Natural killer cell (primary cell): ENCODE data around the gene CLSTN2. TPM values are rescaled to one million over a fixed set of nuclear protein-coding genes. Genes with fewer than 3 reads are reported as not detected.

Experiments used
- ATAC-seq, 3 donors: fragments of 150-1000 bp in 2 of 3; fragments of 200-7000 bp in 1 of 3; cut with Tn5 transposase; 1 replicate in 1 of 3; 2 replicates in 2 of 3; pipeline ENCODE4 v1.10.0; 2021; ENCODE audit warnings: mild to moderate bottlenecking in 2 of 3, moderate library complexity in 2 of 3
- DNase-seq, 2 donors: peaks; one replicate each; pipeline versions ENCODE4 v3.0.0 to v3.0.0-alpha.2; 2013 to 2021; ENCODE audit warnings: mixed read lengths in 1 of 2
- H3K27ac ChIP-seq: one replicate; pipeline ENCODE4 v1.5.1; 2013; ENCODE audit warnings: mild to moderate bottlenecking, low read length
- H3K27me3 ChIP-seq: one replicate; pipeline ENCODE4 v1.6.1; 2013; ENCODE audit warnings: low read length; ENCODE audit not compliant: control insufficient read depth, insufficient read depth
- H3K36me3 ChIP-seq: one replicate; pipeline ENCODE4 v1.6.1; 2013; ENCODE audit warnings: low read length; ENCODE audit not compliant: control insufficient read depth, insufficient read depth
- H3K4me1 ChIP-seq: one replicate; pipeline ENCODE4 v1.6.1; 2013; ENCODE audit warnings: low read length; ENCODE audit not compliant: control insufficient read depth, insufficient read depth
- H3K4me3 ChIP-seq: one replicate; pipeline ENCODE4 v1.5.1; 2013; ENCODE audit warnings: low read length
- H3K9me3 ChIP-seq: one replicate; pipeline ENCODE4 v1.6.1; 2013; ENCODE audit warnings: low read length; ENCODE audit not compliant: control insufficient read depth, insufficient read depth
- H3K27ac Mint-ChIP-seq, 2 donors: one replicate each; pipeline ENCODE4 v1.8.0; 2022; ENCODE audit warnings: mild to moderate bottlenecking in 2 of 2, mixed read lengths in 2 of 2, moderate library complexity in 1 of 2
- H3K27me3 Mint-ChIP-seq, 2 donors: one replicate each; pipeline ENCODE4 v1.8.0; 2022; ENCODE audit warnings: low read depth in 2 of 2, mixed read lengths in 2 of 2
- H3K36me3 Mint-ChIP-seq: one replicate; pipeline ENCODE4 v1.8.0; 2022; ENCODE audit warnings: mixed read lengths
- H3K4me1 Mint-ChIP-seq, 2 donors: one replicate each; pipeline ENCODE4 v1.8.0; 2022; ENCODE audit warnings: mixed read lengths in 2 of 2
- H3K4me3 Mint-ChIP-seq: one replicate; pipeline ENCODE4 v1.8.0; 2022; ENCODE audit warnings: mild to moderate bottlenecking, moderate library complexity, mixed read lengths
- H3K9me3 Mint-ChIP-seq, 2 donors: one replicate each; pipeline ENCODE4 v1.8.0; 2022; ENCODE audit warnings: mixed read lengths in 2 of 2
- WGBS: methylation state at CpG from one replicate; pipeline ENCODE4 v1.1.7; 2013; ENCODE audit warnings: missing lambda C conversion rate; ENCODE audit not compliant: insufficient coverage; 5-methylcytosine and 5-hydroxymethylcytosine counted together
- intact Hi-C: fragments of 100-400 bp; cut with micrococcal nuclease; formaldehyde crosslinking; loops from one replicate; pipeline ENCODE4 v1.14.2; 2022
- total RNA-seq, 4 donors: library from RNA; stranded (reverse); fragments of 120-200 nt in 1 of 4; gene quantifications; one replicate each; pipeline versions ENCODE4 v1.2.3 to v1.2.4, GENCODE V29; 2013 to 2022
- TF ChIP-seq, protein P1 (sequence below): fragments of 200-600 bp; IDR thresholded peaks from one replicate; pipeline ENCODE4 v1.8.0; 2022; ENCODE audit warnings: antibody characterized with exemption

CLSTN2 gene
- total RNA-seq, 3 donors from 2014 or later (not counting 1 experiment from before 2014, with no cell fraction given) = 0.05 TPM; not detected in 2

DNA sequence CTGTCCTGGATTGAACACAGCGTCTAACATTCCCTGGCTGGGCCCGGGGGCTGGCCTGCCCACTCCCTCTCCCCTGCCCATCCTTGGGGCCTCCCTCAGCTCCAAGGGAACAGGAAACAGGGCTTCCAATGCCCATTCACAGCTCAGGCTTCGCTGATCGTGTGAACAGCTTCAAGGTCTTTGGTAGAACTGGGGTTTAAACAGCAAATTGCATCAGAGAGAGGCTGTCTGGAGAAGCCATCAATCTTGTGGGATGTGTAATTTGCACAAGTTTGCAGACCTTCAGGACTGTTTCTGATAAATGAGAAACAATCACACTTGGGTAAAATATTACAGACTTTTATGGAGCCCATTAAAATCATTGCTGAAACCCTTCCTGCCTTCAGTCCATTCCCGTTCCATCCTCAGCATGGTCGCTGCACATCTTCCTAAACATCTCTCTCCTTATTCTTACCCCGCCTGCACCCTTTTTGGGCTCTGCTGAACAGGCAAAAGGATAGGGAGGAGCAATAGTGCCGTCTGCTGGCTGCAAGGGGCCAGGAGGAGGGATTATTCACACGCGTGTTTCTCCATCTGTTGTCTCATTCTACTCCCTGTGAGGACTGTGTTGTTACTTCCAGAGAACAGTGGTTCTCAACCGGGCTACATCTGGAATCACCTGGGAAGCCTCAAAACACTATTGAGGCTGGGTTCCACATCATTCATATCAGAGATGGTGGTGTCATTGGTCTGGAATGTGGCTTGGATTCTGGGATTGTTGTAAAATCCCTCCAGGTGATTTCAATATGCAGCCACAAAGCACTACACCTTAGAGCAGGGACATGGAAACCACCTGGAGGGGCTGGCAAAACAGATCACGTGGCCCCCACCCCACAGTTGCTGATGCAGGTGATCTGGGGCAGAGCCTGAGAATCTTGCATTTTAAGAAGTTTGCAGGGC is 116.3 kb downstream of the CLSTN2 start:
- intact Hi-C loops = no loop called here
- DNase-seq = no peak
- Histone ChIP-seq H3K27ac (no peak overlapping the region), H3K4me1 (no peaks in the 10 kb centered on the region), H3K36me3 (no peaks in the 10 kb centered on the region), H3K4me3 (no peak overlapping the region), H3K9me3 (peaks cover 3% of the 10 kb centered on the region), H3K27me3 (no peaks in the 10 kb centered on the region)
- H3K36me3 Mint-ChIP-seq = no peaks in the 10 kb centered on the region
- H3K4me3 Mint-ChIP-seq = no peak overlapping the region
- ATAC-seq = no peak
- H3K27ac Mint-ChIP-seq = no peak overlapping the region
- peaks cover 2 to 18% of the 10 kb centered on the region in 2 donors for H3K27me3 Mint-ChIP-seq
- H3K9me3 Mint-ChIP-seq = peaks cover 3 to 10% of the 10 kb centered on the region in 2 donors
- 55% methylated on average over 12 of the region's 12 CpGs for WGBS
- H3K4me1 Mint-ChIP-seq = no peaks in the 10 kb centered on the region
- TF ChIP-seq, protein P1, sequence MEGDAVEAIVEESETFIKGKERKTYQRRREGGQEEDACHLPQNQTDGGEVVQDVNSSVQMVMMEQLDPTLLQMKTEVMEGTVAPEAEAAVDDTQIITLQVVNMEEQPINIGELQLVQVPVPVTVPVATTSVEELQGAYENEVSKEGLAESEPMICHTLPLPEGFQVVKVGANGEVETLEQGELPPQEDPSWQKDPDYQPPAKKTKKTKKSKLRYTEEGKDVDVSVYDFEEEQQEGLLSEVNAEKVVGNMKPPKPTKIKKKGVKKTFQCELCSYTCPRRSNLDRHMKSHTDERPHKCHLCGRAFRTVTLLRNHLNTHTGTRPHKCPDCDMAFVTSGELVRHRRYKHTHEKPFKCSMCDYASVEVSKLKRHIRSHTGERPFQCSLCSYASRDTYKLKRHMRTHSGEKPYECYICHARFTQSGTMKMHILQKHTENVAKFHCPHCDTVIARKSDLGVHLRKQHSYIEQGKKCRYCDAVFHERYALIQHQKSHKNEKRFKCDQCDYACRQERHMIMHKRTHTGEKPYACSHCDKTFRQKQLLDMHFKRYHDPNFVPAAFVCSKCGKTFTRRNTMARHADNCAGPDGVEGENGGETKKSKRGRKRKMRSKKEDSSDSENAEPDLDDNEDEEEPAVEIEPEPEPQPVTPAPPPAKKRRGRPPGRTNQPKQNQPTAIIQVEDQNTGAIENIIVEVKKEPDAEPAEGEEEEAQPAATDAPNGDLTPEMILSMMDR = no peak

DNA sequence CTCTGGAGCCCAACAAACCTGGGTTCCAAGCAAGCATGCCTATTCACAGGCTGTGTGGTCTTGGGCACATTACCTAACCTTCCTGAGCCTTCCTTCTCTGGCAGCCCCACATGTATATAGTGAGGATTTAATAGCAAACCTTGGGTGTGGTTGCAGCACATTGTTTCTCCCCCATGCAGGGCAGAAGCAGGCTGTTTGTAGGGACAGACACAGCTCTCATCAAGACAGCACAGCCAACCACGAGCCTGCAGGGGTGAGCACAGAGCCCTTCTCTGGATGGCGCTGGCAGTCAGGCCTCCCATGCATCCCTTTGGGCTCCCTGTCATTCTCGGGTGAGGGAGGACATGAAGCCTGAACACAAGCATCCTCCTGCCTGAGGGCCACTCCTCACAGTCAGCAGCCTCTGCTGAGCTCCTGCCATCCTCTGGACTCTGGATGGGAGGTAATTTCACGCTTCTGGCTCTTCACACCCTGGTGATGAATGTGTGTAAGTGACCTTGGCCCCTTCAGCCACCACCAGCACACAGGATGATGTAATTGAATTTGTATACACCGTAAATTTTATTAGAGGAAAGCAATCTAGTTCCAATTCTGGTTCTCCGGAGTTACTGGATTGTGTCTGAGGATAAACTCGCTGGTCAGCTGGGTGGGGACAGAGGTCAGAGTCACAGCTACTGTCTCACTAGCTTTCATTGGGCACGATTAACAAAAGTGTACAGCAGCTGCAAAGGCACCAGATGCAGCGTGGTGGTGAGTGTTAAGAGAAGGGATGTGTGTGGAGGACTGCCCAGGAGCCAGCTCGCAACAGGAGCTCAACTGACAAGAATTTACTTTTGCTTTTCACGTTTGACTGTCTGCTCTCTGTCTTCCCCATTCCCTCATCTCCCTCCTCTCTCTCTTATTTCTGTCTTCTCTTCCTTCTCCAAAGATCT is 118.1 kb downstream of the CLSTN2 start:
- no peaks in the 10 kb centered on the region for H3K4me1 Mint-ChIP-seq

DNA sequence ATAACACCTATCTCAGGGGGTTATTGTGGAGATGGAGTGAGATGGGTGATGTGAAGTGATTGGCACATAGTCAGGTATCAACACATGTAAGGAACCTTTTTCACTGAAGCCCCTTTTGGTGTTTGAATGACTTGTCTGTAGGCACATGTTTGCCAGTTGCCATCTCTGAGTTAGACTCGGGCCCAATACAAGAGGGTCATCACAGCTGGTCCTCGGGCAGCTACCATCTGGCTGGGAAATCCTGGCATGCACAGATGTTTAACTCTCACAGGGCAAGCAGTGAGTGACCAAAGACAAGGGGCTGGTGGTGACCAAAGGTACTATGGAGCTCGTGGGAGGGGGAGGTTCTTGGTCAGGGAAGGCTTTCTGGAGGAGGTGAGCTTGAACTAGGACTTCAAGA is 118.8 kb downstream of the CLSTN2 start:
- no peak for ATAC-seq
- Mint-ChIP-seq H3K27ac (no peak overlapping the region), H3K4me1 (no peaks in the 10 kb centered on the region), H3K36me3 (no peaks in the 10 kb centered on the region), H3K4me3 (no peak overlapping the region), H3K9me3 (peaks cover 3 to 12% of the 10 kb centered on the region in 2 donors), H3K27me3 (peaks cover 2 to 18% of the 10 kb centered on the region in 2 donors)
- Histone ChIP-seq H3K27ac (no peak overlapping the region), H3K27me3 (no peaks in the 10 kb centered on the region), H3K4me3 (no peak overlapping the region), H3K36me3 (no peaks in the 10 kb centered on the region), H3K9me3 (peaks cover 2% of the 10 kb centered on the region), H3K4me1 (no peaks in the 10 kb centered on the region)
- 68% methylated on average over 3 of the region's 3 CpGs for WGBS
- DNase-seq = no peak
- TF ChIP-seq, protein P1 = no peak
- intact Hi-C loops = no loop called here

More for the DNA sequence above, 118.1 kb downstream of the CLSTN2 start:
- Mint-ChIP-seq H3K27me3 (peaks cover 2 to 18% of the 10 kb centered on the region in 2 donors), H3K4me3 (no peak overlapping the region), H3K36me3 (no peaks in the 10 kb centered on the region), H3K9me3 (peaks cover 3 to 10% of the 10 kb centered on the region in 2 donors), H3K27ac (no peak overlapping the region)
- Histone ChIP-seq H3K4me1 (no peaks in the 10 kb centered on the region), H3K4me3 (no peak overlapping the region), H3K27ac (no peak overlapping the region), H3K36me3 (no peaks in the 10 kb centered on the region), H3K27me3 (no peaks in the 10 kb centered on the region), H3K9me3 (peaks cover 3% of the 10 kb centered on the region)
- 69% methylated on average over 11 of the region's 11 CpGs for WGBS
- ATAC-seq (no peak), DNase-seq (no peak)
- TF ChIP-seq, protein P1 = no peak
- intact Hi-C loops = no loop called here
